ENCODE data around the gene RNH1. TPM values are rescaled to one million over a fixed set of nuclear protein-coding genes. Genes with fewer than 3 reads are reported as not detected.

Gene RNH1
- total and polyA plus RNA-seq, 10 of the 15 experiments (the other 5 are each of a cell fraction or from before 2014, with no cell fraction given) = 2.3 to 162 (median 72.1) TPM

DNA sequence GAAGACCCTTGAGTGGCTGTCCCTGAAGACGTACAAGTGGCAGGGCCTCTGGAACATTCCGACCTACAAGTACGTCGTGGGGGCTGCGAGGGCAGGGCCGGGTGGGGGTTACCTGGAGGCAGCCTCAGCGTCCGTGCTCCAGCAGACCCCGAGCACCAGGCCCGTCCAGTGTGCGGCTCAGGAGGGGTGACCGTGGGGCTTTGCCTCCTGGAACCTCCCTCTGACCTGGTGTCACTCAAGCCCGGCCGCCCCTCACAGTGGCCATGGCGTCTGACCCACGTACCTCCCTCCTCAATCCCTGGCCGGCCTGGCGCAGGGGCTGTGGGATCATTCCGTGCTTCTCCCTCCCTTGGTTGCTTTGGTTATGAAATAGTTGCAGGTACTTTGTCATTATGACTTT is 18.5 kb downstream of the RNH1 start (continued):
- TF ChIP-seq, protein P1, sequence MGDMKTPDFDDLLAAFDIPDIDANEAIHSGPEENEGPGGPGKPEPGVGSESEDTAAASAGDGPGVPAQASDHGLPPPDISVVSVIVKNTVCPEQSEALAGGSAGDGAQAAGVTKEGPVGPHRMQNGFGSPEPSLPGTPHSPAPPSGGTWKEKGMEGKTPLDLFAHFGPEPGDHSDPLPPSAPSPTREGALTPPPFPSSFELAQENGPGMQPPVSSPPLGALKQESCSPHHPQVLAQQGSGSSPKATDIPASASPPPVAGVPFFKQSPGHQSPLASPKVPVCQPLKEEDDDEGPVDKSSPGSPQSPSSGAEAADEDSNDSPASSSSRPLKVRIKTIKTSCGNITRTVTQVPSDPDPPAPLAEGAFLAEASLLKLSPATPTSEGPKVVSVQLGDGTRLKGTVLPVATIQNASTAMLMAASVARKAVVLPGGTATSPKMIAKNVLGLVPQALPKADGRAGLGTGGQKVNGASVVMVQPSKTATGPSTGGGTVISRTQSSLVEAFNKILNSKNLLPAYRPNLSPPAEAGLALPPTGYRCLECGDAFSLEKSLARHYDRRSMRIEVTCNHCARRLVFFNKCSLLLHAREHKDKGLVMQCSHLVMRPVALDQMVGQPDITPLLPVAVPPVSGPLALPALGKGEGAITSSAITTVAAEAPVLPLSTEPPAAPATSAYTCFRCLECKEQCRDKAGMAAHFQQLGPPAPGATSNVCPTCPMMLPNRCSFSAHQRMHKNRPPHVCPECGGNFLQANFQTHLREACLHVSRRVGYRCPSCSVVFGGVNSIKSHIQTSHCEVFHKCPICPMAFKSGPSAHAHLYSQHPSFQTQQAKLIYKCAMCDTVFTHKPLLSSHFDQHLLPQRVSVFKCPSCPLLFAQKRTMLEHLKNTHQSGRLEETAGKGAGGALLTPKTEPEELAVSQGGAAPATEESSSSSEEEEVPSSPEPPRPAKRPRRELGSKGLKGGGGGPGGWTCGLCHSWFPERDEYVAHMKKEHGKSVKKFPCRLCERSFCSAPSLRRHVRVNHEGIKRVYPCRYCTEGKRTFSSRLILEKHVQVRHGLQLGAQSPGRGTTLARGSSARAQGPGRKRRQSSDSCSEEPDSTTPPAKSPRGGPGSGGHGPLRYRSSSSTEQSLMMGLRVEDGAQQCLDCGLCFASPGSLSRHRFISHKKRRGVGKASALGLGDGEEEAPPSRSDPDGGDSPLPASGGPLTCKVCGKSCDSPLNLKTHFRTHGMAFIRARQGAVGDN (IDR thresholded peaks at IDR 0.05) = no peak

DNA sequence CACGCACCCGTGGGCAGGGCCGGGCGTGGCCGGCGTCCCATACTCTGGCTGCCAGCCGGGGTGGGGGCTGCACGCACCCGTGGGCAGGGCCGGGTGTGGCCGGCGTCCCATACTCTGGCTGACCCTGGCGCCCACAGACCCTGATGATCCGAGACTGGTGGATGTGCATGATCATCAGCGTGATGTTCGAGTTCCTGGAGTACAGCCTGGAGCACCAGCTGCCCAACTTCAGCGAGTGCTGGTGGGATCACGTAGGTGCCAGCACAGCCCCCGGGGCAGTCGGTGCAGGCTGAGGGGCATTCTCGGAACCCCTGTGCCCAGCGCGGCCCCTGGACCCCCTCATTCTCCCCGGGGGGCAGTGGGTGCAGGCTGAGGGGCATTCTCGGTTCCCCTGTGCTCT is 19.0 kb downstream of the RNH1 start:
- WGBS (ENCODE audit: insufficient coverage, insufficient replicate concordance, low lambda C conversion rate, missing lambda C conversion rate) = 94% methylated on average over 25 of the region's 25 CpGs
- ChIA-PET POLR2A (no interaction called here), CTCF (no interaction called here), SMC1A (ENCODE audit: uncharacterized antibody, unreplicated experiment) (no interaction called here), RAD21 (ENCODE audit: unreplicated experiment) (no interaction called here)
- TF ChIP-seq POU2F2 (IDR thresholded peaks at IDR 0.05; ENCODE audit: borderline replicate concordance, low read depth, low read length) (no peak), SUZ12 (IDR thresholded peaks at IDR 0.05; ENCODE audit: unreplicated experiment) (no peak), BRCA1 (IDR thresholded peaks at IDR 0.05; ENCODE audit: low read depth, low read length) (no peak), ZNF217 (IDR thresholded peaks at IDR 0.05) (no peak), LARP7 (IDR thresholded peaks at IDR 0.05) (no peak), SIN3A (IDR thresholded peaks at IDR 0.05; ENCODE audit: low read depth, low read length) (no peak), NBN (IDR thresholded peaks at IDR 0.05) (no peak)
- TF ChIP-seq, protein P2, sequence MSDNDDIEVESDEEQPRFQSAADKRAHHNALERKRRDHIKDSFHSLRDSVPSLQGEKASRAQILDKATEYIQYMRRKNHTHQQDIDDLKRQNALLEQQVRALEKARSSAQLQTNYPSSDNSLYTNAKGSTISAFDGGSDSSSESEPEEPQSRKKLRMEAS (IDR thresholded peaks at IDR 0.05; ENCODE audit: low read depth, low read length) = no peak
- no peaks in the 10 kb centered on the region; the same call in 2 of the 3 replicates for H3K9me3 ChIP-seq (replicated peaks; ENCODE audit: control insufficient read depth, insufficient read depth, low read length)
- no peak for DNase-seq (ENCODE audit: low read depth, low spot score)
- no peak overlapping the region for H3K4me2 ChIP-seq (ENCODE audit: control insufficient read depth, insufficient read depth)
- H4K20me1 ChIP-seq (ENCODE audit: control insufficient read depth, insufficient read depth) = no peaks in the 10 kb centered on the region
- H3K9ac ChIP-seq (ENCODE audit: control insufficient read depth, insufficient read depth, low read length) = no peak overlapping the region
- FAIRE-seq = no peak
- in situ Hi-C loops (cut with MboI) (no loop called here), intact Hi-C loops (cut with micrococcal nuclease; ENCODE audit: unreplicated experiment) (no loop called here)
- peaks cover 0 to 5% of the 10 kb centered on the region in 2 experiments; a peak in 2 of 4 replicates for H3K36me3 ChIP-seq (ENCODE audit: control insufficient read depth in 2 of 2, insufficient read depth in 2 of 2, low read length in 1 of 2)
- no peak for ATAC-seq
- no peaks in the 10 kb centered on the region for H3K79me2 ChIP-seq (ENCODE audit: control insufficient read depth, insufficient read depth, low read length)
- BruUV-seq (replicated peaks) = no TSS peak
- H2AFZ ChIP-seq (ENCODE audit: control insufficient read depth, low read depth, low read length) = no peak overlapping the region
- H3K27ac ChIP-seq (ENCODE audit: control insufficient read depth, insufficient read depth) = no peak overlapping the region
- no peaks in the 10 kb centered on the region for H3K4me1 ChIP-seq (ENCODE audit: control insufficient read depth, insufficient read depth, low read length)
- H3K4me3 ChIP-seq = no peak overlapping the region
- no peaks in the 10 kb centered on the region for H3K27me3 ChIP-seq (replicated peaks in 1 of 2; ENCODE audit: control insufficient read depth in 2 of 2, insufficient read depth in 2 of 2, low read length in 1 of 2)
